ENCODE data around the gene VWC2L. TPM values are rescaled to one million over a fixed set of nuclear protein-coding genes. Genes with fewer than 3 reads are reported as not detected.

Gene VWC2L
- total and polyA plus RNA-seq, 2 of the 8 experiments (the other 6 are each of a cell fraction or from before 2014, with no cell fraction given): not detected

DNA sequence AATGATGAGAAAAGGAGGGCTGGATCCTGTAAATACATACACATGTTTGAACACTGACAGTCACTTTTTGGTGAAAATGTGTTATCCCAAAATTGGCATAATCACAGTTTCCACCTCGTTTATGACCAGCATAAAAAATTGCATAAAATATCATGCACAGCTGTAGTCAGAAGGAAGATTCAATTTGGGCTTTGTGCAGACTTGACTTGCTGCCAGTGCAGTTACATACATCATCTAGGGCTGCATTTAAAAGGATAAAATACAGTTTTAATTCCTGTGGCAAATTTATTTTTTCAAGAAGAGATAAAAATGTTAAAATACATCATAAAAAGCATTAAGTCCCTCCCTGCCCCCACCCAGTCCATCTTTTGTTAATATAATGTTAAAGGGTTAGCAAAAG lies 103.8 kb downstream of the VWC2L start (continued):
- TF ChIP-seq, protein P1, sequence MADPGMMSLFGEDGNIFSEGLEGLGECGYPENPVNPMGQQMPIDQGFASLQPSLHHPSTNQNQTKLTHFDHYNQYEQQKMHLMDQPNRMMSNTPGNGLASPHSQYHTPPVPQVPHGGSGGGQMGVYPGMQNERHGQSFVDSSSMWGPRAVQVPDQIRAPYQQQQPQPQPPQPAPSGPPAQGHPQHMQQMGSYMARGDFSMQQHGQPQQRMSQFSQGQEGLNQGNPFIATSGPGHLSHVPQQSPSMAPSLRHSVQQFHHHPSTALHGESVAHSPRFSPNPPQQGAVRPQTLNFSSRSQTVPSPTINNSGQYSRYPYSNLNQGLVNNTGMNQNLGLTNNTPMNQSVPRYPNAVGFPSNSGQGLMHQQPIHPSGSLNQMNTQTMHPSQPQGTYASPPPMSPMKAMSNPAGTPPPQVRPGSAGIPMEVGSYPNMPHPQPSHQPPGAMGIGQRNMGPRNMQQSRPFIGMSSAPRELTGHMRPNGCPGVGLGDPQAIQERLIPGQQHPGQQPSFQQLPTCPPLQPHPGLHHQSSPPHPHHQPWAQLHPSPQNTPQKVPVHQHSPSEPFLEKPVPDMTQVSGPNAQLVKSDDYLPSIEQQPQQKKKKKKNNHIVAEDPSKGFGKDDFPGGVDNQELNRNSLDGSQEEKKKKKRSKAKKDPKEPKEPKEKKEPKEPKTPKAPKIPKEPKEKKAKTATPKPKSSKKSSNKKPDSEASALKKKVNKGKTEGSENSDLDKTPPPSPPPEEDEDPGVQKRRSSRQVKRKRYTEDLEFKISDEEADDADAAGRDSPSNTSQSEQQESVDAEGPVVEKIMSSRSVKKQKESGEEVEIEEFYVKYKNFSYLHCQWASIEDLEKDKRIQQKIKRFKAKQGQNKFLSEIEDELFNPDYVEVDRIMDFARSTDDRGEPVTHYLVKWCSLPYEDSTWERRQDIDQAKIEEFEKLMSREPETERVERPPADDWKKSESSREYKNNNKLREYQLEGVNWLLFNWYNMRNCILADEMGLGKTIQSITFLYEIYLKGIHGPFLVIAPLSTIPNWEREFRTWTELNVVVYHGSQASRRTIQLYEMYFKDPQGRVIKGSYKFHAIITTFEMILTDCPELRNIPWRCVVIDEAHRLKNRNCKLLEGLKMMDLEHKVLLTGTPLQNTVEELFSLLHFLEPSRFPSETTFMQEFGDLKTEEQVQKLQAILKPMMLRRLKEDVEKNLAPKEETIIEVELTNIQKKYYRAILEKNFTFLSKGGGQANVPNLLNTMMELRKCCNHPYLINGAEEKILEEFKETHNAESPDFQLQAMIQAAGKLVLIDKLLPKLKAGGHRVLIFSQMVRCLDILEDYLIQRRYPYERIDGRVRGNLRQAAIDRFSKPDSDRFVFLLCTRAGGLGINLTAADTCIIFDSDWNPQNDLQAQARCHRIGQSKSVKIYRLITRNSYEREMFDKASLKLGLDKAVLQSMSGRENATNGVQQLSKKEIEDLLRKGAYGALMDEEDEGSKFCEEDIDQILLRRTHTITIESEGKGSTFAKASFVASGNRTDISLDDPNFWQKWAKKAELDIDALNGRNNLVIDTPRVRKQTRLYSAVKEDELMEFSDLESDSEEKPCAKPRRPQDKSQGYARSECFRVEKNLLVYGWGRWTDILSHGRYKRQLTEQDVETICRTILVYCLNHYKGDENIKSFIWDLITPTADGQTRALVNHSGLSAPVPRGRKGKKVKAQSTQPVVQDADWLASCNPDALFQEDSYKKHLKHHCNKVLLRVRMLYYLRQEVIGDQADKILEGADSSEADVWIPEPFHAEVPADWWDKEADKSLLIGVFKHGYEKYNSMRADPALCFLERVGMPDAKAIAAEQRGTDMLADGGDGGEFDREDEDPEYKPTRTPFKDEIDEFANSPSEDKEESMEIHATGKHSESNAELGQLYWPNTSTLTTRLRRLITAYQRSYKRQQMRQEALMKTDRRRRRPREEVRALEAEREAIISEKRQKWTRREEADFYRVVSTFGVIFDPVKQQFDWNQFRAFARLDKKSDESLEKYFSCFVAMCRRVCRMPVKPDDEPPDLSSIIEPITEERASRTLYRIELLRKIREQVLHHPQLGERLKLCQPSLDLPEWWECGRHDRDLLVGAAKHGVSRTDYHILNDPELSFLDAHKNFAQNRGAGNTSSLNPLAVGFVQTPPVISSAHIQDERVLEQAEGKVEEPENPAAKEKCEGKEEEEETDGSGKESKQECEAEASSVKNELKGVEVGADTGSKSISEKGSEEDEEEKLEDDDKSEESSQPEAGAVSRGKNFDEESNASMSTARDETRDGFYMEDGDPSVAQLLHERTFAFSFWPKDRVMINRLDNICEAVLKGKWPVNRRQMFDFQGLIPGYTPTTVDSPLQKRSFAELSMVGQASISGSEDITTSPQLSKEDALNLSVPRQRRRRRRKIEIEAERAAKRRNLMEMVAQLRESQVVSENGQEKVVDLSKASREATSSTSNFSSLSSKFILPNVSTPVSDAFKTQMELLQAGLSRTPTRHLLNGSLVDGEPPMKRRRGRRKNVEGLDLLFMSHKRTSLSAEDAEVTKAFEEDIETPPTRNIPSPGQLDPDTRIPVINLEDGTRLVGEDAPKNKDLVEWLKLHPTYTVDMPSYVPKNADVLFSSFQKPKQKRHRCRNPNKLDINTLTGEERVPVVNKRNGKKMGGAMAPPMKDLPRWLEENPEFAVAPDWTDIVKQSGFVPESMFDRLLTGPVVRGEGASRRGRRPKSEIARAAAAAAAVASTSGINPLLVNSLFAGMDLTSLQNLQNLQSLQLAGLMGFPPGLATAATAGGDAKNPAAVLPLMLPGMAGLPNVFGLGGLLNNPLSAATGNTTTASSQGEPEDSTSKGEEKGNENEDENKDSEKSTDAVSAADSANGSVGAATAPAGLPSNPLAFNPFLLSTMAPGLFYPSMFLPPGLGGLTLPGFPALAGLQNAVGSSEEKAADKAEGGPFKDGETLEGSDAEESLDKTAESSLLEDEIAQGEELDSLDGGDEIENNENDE (IDR thresholded peaks at IDR 0.05; ENCODE audit: insufficient replicate concordance, low read length): no peak
- no peak for TF ChIP-seq RNF2 (IDR thresholded peaks at IDR 0.05; ENCODE audit: borderline replicate concordance, low read depth, low read length, missing control alignments, poor library complexity, severe bottlenecking)
- TF ChIP-seq CBX8 (IDR thresholded peaks at IDR 0.05; ENCODE audit: borderline replicate concordance, low read depth, low read length): no peak
- TF ChIP-seq ZNF274 (IDR thresholded peaks at IDR 0.05; ENCODE audit: borderline replicate concordance, extremely low read depth, low read length): no peak
- TF ChIP-seq, protein P2, sequence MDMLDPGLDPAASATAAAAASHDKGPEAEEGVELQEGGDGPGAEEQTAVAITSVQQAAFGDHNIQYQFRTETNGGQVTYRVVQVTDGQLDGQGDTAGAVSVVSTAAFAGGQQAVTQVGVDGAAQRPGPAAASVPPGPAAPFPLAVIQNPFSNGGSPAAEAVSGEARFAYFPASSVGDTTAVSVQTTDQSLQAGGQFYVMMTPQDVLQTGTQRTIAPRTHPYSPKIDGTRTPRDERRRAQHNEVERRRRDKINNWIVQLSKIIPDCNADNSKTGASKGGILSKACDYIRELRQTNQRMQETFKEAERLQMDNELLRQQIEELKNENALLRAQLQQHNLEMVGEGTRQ (IDR thresholded peaks at IDR 0.05; ENCODE audit: low read length): no peak

Measured in H1 (cell line).